HFFc6 (cell line): ENCODE results near the gene TTC24. TPM values are rescaled to one million over a fixed set of nuclear protein-coding genes. Genes with fewer than 3 reads are reported as not detected.
"Not testable (repeated sequence)": the region's sequence is repeated elsewhere in the genome, so short reads cannot be mapped to it uniquely, and the experiment has no call there.

Experiments used
- DNase-seq: peaks from one replicate; pipeline ENCODE4 v3.0.0-alpha.2; 2018
- H3K27ac Mint-ChIP-seq: 2 replicates; pipeline ENCODE4 v1.8.0; 2020; ENCODE audit warnings: mild to moderate bottlenecking, mixed read lengths
- H3K27me3 Mint-ChIP-seq: 2 replicates; pipeline ENCODE4 v1.8.0; 2021; ENCODE audit warnings: mild to moderate bottlenecking, moderate library complexity, mixed read lengths; ENCODE audit not compliant: insufficient read depth
- H3K36me3 Mint-ChIP-seq: 2 replicates; pipeline ENCODE4 v1.8.0; 2021; ENCODE audit warnings: low read depth, mixed read lengths
- H3K4me1 Mint-ChIP-seq: 2 replicates; pipeline ENCODE4 v1.8.0; 2020; ENCODE audit warnings: low read depth, mixed read lengths
- H3K4me3 Mint-ChIP-seq: 2 replicates; pipeline ENCODE4 v1.8.0; 2020; ENCODE audit warnings: mild to moderate bottlenecking, moderate library complexity, mixed read lengths
- H3K9me3 Mint-ChIP-seq: 2 replicates; pipeline ENCODE4 v1.8.0; 2020; ENCODE audit warnings: mild to moderate bottlenecking, mixed read lengths
- total RNA-seq, 6 experiments: library from RNA; stranded (reverse); fragmentation: NEBNext Ultra II Directional; extraction: Animal tissue kit (Norgen Biotek cat#: 25700); gene quantifications; 2 replicates in 1 of 6; 3 replicates in 5 of 6; pipeline ENCODE4 v1.2.3, GENCODE V29; 2021
- TF ChIP-seq, protein P1 (sequence below): fragments of 200-600 bp; sonication (generic); IDR thresholded peaks from 2 replicates; pipeline ENCODE4 v1.5.0; 2021; ENCODE audit warnings: antibody characterized with exemption, mild to moderate bottlenecking

Gene TTC24
- total RNA-seq, 6 experiments from 2014 or later = not detected

DNA sequence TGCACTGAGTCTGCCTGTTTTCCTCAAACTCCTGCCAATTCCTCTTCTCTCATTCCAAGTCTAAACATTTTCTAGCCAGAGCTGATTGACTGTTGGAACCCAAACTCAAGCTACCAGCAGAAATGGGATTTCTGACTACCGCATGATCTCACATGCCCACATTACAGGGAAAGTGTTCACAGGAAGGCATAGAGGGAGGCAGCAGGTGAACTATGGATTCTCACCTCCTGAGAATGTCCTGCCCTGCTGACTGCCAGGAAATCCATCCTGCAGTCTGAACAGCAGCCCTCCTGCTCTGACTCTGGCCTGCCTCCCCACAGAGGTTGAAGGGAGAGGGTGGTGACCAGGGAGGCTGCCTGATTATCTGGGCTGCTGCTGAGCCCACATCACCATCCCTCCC is 29.7 kb upstream of the TTC24 start:
- H3K27me3 Mint-ChIP-seq = no peaks in the 10 kb centered on the region; the same call in 1 of the 2 replicates
- H3K9me3 Mint-ChIP-seq = no peaks in the 10 kb centered on the region
- TF ChIP-seq, protein P1, sequence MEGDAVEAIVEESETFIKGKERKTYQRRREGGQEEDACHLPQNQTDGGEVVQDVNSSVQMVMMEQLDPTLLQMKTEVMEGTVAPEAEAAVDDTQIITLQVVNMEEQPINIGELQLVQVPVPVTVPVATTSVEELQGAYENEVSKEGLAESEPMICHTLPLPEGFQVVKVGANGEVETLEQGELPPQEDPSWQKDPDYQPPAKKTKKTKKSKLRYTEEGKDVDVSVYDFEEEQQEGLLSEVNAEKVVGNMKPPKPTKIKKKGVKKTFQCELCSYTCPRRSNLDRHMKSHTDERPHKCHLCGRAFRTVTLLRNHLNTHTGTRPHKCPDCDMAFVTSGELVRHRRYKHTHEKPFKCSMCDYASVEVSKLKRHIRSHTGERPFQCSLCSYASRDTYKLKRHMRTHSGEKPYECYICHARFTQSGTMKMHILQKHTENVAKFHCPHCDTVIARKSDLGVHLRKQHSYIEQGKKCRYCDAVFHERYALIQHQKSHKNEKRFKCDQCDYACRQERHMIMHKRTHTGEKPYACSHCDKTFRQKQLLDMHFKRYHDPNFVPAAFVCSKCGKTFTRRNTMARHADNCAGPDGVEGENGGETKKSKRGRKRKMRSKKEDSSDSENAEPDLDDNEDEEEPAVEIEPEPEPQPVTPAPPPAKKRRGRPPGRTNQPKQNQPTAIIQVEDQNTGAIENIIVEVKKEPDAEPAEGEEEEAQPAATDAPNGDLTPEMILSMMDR = no peak
- DNase-seq = no peak
- H3K27ac Mint-ChIP-seq = no peak overlapping the region
- peaks cover 21% of the 10 kb centered on the region for H3K36me3 Mint-ChIP-seq
- no peak overlapping the region for H3K4me3 Mint-ChIP-seq
- H3K4me1 Mint-ChIP-seq = peaks cover 18% of the 10 kb centered on the region

DNA sequence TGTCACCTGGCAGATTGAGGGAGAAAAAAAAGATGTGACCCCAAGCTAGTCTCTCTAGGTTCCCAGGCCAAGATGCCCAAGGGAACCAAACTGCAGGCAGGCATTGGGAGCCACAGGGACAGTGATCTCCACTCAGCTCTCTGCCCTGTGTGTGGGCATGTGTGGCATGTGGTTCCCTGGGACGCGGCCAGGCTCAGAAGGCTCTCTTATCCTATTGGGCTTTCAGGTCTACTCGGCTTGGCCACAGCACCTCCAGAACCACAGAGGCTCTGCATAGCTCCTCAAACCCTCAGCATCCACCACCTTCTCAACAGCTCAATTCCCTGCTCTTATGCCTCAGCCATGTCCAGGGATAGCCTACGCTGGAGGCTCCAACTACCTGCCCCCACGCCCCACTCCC is 29.2 kb upstream of the TTC24 start:
- Mint-ChIP-seq H3K36me3 (peaks cover 21% of the 10 kb centered on the region), H3K9me3 (no peaks in the 10 kb centered on the region), H3K27me3 (no peaks in the 10 kb centered on the region; the same call in 1 of the 2 replicates), H3K4me1 (peaks cover 18% of the 10 kb centered on the region), H3K4me3 (no peak overlapping the region), H3K27ac (no peak overlapping the region)
- DNase-seq = no peak
- TF ChIP-seq, protein P1 = no peak

GRCh38 chr1:156551066-156551643 is 28.4 kb upstream of the TTC24 start:
- peaks cover 18% of the 10 kb centered on the region for H3K4me1 Mint-ChIP-seq
- DNase-seq = no peak
- H3K27me3 Mint-ChIP-seq = no peaks in the 10 kb centered on the region; the same call in 1 of the 2 replicates
- no peak overlapping the region for H3K27ac Mint-ChIP-seq
- TF ChIP-seq, protein P1 = no peak
- H3K4me3 Mint-ChIP-seq = no peak overlapping the region
- peaks cover 26% of the 10 kb centered on the region for H3K36me3 Mint-ChIP-seq
- H3K9me3 Mint-ChIP-seq = no peaks in the 10 kb centered on the region

- H3K4me3 Mint-ChIP-seq = no peak overlapping the region
- peak overlapping the region; percentile 6; the same call in 1 of the 2 replicates for H3K27ac Mint-ChIP-seq
- no peak for DNase-seq
- H3K36me3 Mint-ChIP-seq = peaks cover 26% of the 10 kb centered on the region
- no peaks in the 10 kb centered on the region; the same call in 1 of the 2 replicates for H3K27me3 Mint-ChIP-seq
- H3K4me1 Mint-ChIP-seq = peaks cover 18% of the 10 kb centered on the region
- H3K9me3 Mint-ChIP-seq = no peaks in the 10 kb centered on the region
- TF ChIP-seq, protein P1 = no peak
These were observed 27.7 kb upstream of the TTC24 start for GRCh38 chr1:156551869-156552268.

GRCh38 chr1:156552518-156552917 is 27.0 kb upstream of the TTC24 start:
- Mint-ChIP-seq H3K4me3 (no peak overlapping the region), H3K9me3 (no peaks in the 10 kb centered on the region), H3K36me3 (peaks cover 26% of the 10 kb centered on the region), H3K27ac (peak overlapping the region; percentile 6; the same call in 1 of the 2 replicates), H3K4me1 (peaks cover 18% of the 10 kb centered on the region), H3K27me3 (no peaks in the 10 kb centered on the region; the same call in 1 of the 2 replicates)
- TF ChIP-seq, protein P1 = no peak
- DNase-seq = no peak

DNA sequence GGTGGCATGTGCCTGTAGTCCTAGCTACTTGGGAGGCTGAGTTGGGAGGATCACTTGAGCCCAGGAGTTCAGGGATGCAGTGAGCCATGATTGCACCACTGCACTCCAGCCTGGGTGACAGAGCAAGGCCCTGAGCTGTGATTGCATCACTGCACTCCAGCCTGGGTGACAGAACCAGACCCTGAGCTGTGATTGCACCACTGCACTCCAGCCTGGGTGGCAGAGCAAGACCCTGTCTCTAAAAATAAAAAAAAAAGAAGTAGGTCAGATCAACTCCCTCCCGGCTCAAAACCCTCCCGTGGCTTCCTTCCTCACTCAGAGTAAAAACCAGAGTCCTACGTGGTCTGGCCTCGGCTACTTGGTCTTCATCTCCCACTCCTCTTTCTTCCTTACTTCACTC is 26.6 kb upstream of the TTC24 start:
- H3K27ac Mint-ChIP-seq = peak overlapping the region; percentile 14; the same call in 1 of the 2 replicates
- H3K9me3 Mint-ChIP-seq, H3K4me3 Mint-ChIP-seq, DNase-seq, H3K27me3 Mint-ChIP-seq: not testable (repeated sequence)
- peaks cover 18% of the 10 kb centered on the region for H3K4me1 Mint-ChIP-seq
- H3K36me3 Mint-ChIP-seq = peaks cover 26% of the 10 kb centered on the region
